ENCODE results near the gene EIF5B.

DNA sequence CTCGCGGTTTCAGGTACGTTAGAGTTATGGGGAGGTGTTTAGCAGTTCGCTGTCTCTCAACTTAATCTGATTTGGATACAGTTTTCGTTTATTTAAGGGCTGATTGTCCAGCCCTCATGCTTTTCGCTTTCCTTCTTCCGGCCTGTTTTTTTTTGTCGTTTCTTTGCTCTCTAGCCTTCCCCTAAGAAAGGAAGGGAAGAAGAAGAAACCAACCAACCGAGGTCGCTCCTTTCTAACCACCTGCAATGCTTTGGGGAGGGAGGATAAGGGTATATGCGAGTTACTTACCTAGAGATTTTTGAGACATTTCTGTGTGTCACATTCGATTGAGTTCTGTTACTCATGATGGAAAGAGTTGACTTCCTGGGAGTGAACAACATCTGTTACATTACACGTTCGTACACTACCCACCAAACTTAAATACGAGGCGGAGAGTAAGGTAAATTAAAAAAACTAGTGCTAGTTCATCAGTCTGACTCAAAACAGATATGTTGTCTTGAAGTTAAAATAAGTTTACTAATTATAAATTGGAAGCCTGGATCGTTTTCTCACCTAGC lies 918 bp downstream of the EIF5B start:
- TF ChIP-seq, protein P1, sequence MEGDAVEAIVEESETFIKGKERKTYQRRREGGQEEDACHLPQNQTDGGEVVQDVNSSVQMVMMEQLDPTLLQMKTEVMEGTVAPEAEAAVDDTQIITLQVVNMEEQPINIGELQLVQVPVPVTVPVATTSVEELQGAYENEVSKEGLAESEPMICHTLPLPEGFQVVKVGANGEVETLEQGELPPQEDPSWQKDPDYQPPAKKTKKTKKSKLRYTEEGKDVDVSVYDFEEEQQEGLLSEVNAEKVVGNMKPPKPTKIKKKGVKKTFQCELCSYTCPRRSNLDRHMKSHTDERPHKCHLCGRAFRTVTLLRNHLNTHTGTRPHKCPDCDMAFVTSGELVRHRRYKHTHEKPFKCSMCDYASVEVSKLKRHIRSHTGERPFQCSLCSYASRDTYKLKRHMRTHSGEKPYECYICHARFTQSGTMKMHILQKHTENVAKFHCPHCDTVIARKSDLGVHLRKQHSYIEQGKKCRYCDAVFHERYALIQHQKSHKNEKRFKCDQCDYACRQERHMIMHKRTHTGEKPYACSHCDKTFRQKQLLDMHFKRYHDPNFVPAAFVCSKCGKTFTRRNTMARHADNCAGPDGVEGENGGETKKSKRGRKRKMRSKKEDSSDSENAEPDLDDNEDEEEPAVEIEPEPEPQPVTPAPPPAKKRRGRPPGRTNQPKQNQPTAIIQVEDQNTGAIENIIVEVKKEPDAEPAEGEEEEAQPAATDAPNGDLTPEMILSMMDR (conservative IDR thresholded peaks at IDR 0.05; ENCODE audit: low read length), result no peak
- TF ChIP-seq EZH2phosphoT487 (IDR thresholded peaks at IDR 0.05; ENCODE audit: borderline replicate concordance), result no peak
